ENCODE measurements around the gene EIF5B.

DNA sequence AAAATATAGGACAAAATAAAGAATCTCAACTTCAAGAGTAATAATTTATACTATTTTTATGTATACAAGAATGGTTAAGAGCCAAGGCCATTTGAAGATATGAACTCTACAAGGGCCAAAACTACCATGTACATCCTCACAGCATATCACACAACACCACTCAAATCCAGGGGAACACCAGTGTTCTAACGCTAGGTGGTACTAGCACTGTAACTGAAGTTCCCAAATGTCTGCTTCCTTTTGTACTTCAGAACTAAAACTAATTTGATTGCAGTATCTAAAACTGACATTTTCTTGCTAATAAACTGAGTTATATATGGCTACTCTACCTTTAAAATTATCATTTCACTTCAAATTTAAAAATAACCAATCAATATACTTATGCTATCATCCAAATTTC lies 105.6 kb downstream of the EIF5B start:
- TF ChIP-seq, protein P1, sequence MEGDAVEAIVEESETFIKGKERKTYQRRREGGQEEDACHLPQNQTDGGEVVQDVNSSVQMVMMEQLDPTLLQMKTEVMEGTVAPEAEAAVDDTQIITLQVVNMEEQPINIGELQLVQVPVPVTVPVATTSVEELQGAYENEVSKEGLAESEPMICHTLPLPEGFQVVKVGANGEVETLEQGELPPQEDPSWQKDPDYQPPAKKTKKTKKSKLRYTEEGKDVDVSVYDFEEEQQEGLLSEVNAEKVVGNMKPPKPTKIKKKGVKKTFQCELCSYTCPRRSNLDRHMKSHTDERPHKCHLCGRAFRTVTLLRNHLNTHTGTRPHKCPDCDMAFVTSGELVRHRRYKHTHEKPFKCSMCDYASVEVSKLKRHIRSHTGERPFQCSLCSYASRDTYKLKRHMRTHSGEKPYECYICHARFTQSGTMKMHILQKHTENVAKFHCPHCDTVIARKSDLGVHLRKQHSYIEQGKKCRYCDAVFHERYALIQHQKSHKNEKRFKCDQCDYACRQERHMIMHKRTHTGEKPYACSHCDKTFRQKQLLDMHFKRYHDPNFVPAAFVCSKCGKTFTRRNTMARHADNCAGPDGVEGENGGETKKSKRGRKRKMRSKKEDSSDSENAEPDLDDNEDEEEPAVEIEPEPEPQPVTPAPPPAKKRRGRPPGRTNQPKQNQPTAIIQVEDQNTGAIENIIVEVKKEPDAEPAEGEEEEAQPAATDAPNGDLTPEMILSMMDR (conservative IDR thresholded peaks at IDR 0.05 in 1 of 2, IDR thresholded peaks at IDR 0.05 in 1 of 2; ENCODE audit: low read depth in 1 of 2, low read length in 2 of 2), result peak; percentile 49 to 57
- no peak for TF ChIP-seq EZH2 (IDR thresholded peaks at IDR 0.05; ENCODE audit: low read length, missing control alignments)
